Stimulated activated CD4-positive, alpha-beta T cell treated with anti-CD3 and anti-CD28 coated beads, TNF-alpha, amount 100 ng/mL, for 24 hours (primary cell): ENCODE results near the gene PAPPA.

Experiments
- DNase-seq, 3 experiments: peaks; one replicate each; pipeline ENCODE4 v3.0.0-alpha.2; 2020; ENCODE audit warnings: low read depth in 3 of 3

Gene PAPPA

DNA sequence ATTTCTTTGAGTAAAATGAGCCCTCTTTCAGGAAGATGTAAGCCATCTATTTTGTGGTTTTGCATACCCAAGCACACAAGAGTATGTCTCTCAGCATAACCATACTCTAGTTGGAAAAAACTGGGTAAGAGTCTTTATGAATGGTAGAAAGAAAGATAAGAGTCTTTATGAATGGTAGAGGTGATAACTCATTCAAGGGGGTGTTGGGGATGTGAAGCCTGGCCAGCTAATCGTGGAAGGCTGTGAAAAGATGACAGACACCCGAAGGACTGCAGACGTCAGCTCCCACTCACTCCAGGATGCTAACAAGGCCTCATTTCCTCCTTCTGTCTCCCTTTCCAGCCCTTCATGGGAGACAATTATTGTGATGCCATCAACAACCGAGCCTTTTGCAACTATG lies 228.5 kb downstream of the PAPPA start:
- DNase-seq, result no peak

DNA sequence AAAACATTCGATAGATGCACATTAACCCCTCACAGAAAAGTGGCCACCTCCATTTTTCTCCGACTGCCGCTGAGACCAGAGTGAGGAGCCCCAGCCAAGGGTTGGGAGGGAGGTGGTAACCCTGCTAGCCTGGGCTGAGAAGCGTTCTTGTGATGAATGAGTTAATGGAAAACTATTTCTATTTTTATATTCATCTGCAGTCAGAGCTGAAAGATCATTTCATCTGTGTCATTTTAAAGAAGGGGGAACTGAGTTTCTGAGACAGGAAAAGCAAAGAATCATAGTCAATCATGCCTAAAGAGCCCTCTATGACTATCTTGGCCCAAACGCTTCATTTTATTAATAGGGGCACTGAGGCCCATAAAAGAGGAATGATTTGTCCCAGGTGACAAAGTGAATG lies 229.5 kb downstream of the PAPPA start:
- DNase-seq, result no peak

DNA sequence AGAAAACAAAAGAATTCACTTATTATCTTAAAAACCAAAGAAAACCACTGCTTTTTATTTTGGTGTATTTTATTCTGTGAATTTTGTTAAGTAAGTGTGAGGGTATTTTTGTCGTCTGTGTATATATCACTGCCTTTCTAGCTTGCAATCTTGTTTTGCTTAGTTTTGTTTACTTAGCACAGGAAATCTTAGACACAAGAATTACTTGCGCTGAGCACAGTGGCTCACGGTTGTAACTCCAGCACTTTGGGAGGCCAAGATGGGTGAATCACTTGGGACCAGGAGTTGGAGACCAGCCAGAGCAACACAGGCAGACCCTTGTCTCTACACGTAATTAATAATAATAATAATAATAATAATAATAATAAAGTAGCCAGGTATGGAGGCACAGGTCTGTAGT lies 230.3 kb downstream of the PAPPA start:
- no peak for DNase-seq

DNA sequence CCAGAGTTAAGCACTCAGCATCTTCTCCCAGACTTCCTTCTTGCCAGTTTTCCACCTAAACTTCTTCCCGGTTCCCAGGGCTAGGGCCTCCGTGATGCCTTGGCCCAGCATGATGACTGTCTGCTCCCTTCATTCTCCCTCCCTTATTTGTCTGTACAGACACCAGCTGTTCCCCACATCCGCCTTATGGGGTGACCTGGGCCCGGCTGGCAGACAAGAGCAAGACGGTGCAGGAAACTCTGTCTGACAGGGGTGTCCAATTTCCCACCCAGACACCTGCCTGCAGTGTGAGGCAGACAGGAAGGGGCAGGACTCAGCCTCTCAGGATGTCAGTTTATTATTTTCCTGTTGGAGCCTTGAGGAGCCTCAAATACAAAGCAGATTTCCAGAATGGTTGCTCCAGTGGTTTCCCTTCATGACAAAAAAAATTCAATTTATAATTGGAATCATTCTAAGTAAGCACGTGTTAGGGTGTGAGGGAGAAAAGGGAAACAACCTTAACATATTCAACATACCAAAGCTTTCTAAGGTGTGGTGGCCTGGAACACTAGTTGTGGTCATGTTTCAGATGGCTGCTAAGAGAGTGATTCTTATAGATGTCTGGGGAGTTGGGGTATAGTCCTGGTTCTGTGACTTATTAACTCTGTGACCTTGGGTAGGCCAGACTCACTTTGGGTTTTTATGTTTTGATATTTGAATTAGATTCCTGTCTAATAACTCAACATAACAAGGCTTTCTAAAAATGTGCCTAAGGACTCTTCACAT lies 234.5 kb downstream of the PAPPA start:
- DNase-seq, result no peak

GRCh38 chr9:116389541-116390302 lies 236.1 kb downstream of the PAPPA start:
- DNase-seq, result no peak

DNA sequence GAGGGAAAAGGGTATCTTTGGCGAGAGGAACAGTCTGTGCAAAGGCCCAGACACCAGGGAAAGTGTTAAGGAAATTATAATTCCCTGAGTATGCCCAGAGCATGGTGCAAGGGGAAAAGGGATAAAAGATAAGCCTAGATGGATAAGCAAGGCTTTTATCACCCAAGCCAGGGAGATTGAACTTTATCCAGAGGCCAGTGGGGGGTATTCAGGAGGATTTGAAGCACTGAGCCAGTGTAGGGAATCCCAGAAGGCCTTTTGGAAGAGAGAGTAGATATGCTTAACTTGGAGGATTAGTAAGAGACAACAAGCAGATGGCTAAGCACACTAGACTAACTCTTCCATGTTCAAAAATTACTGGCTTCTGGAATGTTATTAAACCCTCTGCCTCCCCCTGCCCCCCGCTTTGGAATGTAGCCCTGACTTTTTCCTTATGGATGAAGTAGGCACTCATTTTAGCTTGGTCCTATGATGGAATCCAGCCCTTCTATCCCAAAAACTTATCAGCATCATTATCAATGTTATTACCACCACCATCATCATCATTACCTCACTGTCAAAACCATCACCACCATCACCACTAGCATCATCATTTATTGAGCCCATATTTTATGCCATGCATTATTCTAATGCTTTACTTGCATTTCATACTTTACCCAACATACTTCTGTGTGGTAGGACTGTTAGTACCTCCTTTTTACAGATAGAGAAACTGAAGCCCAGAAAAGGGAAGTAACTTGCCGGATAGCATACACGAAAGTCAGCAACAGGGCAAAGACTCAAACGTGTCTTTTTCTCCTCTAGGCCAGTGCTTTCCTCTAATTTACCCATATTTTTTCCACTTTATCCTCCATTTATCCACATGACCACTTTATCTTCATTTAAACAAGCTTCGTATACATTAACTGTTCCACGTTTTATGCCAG lies 237.0 kb downstream of the PAPPA start:
- no peak for DNase-seq

GRCh38 chr9:116391306-116391900 lies 237.8 kb downstream of the PAPPA start:
- DNase-seq, result no peak

DNA sequence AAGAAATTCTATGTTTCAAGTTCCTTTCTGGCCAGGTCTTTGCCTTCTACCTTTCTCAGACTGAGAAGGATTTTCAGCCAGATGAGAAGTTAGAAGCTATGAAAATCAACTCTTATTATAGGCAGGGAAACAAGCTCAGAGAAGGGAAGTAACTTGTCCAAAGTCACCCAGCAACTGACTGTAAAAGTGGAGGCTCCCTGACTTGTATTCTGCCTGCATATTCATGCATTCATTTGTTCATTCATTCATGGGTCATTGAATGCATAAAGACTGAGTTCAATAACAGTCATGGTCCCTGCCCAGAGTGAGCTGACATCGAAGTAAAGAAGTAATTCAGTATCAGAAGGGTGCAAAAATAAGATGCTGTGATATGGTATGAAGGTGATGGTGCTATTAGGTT lies 239.6 kb downstream of the PAPPA start:
- no peak for DNase-seq

- no peak for DNase-seq
These were observed 240.5 kb downstream of the PAPPA start for GRCh38 chr9:116394070-116394469.

DNA sequence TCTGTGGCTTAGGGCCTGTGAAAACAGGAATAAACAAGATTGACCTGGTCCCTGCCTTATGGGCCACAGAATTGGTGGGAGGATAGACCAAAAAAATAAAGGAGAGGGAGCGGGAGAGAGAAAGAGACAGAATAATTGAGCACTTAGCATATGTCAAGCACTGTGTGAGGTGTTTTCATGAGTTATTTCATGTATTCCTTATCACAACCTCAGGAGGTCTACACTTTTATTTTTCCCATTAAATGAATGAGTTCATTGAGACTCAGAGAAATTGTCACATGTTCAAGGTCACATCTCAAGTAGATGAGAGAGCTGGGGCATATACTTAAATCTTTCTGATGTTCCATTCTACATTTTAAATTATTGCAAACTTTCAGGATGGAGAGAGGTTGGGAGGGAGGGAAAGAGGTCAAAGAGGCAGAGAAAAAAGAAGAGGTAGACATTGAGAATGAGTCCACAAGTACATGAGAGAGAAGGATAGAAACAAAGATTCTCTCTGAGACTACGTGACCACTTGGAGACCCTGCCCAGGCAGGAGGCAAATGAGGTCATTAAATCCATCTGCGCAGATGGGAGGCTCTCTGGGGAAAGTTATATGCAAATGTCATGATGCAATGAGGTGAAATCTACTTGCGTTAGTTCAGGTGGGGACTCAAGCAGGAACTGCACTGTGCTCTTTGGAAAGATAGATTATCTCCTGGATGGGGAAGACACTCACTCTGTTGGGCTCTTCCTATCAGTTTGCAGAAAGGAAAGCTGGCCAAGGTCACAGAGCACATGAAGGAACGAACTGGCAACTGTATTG lies 241.5 kb downstream of the PAPPA start:
- no peak for DNase-seq

DNA sequence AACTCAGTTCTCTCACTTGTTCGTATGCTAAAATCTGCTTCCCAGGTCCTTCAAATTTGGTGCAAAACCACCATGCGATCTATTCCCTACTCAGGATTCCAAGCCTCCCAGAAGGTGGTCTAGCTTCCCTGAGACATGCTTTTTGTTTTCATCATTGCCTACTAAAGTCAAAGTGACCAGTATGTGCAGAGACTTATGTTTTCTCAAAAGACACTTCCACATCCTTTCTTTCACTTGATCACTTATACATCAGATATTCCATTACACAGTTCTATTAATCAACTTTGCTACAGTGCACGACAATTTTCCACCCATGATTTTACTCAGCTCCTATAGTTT lies 242.1 kb downstream of the PAPPA start:
- DNase-seq, result no peak

GRCh38 chr9:116403171-116403570 lies 249.6 kb downstream of the PAPPA start:
- no peak for DNase-seq

GRCh38 chr9:116404228-116404627 lies 250.6 kb downstream of the PAPPA start:
- no peak for DNase-seq

- DNase-seq, result no peak
These were observed 251.7 kb downstream of the PAPPA start for GRCh38 chr9:116405321-116405720.

- no peak for DNase-seq
These were observed 252.9 kb downstream of the PAPPA start for GRCh38 chr9:116406469-116406868.

DNA sequence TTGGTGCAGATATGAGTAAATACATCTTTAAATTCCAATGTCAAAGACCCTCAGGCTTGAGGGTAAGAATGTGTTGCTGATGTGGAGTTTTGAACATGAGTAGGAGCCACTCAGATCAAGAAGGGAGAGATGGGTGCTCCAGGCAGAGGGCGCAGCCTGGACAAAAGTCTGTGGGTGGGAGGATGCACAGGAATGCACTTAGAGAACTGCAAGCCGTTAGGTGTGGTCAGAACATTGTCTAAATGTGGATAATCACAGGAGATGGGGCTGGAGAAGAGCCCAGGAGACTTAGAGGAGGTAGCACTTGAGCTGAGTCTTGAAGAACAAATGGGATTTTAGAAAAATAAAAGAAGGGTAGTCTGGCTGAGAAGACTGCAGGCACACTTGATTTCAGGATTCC lies 255.5 kb downstream of the PAPPA start:
- no peak for DNase-seq

DNA sequence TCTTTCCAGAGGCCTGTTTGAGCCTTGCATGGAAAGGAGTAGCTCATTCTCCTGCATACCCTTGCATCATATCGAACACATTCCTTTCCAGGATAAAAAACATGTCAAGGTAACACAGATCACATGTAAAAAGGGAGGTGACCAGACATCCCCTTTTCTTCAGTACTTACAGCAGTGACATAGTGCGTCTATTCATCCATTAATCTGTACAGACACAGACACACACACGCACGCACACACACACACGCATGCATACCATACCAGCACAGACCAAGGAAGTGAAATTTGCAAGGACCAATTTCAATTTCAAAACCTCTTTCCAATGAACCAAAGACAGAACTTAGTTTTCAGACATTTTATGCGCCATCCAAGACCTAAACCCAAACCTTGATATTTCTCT lies 256.0 kb downstream of the PAPPA start:
- no peak for DNase-seq

DNA sequence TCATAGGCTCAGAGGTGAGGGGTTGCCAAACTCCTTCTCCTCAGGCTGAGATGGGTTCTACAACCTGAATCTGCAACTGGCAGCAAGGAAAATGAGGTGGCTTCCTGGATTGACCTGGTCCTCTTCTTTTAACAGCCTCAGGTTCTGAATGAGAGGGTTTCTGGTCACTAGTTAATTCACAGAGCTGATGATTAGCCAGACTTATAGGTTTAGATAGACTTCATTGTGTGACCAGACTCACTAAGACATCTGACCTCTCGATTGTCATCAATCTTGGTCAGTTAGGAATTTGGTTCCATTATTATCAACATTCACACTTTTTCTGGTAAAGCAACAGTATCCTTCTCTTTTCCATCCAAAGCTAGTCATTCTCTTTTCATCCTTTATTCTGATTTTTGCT lies 257.9 kb downstream of the PAPPA start:
- DNase-seq, result no peak

DNA sequence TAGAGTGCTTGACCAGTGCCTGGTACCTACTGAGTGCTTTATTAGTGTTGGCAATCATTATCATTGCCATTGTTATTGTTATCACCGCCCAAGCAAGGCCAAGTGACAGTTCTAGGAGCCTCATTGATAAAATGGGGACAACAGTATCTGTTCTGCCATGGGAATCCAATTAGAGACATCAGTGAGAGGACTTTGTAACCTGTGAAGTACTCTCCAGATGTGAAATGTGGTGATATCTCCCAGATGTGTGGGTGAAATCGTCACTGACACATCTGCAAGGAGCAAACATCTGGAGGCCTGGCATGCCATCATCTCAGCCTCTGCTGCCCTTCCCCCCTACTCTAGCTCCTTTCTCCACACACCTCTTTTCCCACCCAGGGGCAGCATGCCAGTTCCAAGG lies 260.8 kb downstream of the PAPPA start:
- no peak for DNase-seq

GRCh38 chr9:116416421-116416820 lies 262.8 kb downstream of the PAPPA start:
- DNase-seq, result no peak

GRCh38 chr9:116417464-116417863 lies 263.9 kb downstream of the PAPPA start:
- no peak for DNase-seq
